CD4-positive, alpha-beta T cell (primary cell): Measurements from ENCODE around the gene NKX6-1. TPM values are rescaled to one million over a fixed set of nuclear protein-coding genes. Genes with fewer than 3 reads are reported as not detected.

Experiments
- ATAC-seq: fragments of 200-7000 bp; cut with Tn5 transposase; one replicate; pipeline ENCODE4 v1.10.0; 2022; ENCODE audit warnings: mild to moderate bottlenecking; ENCODE audit not compliant: poor library complexity
- CTCF ChIA-PET: fragments of 350-600 bp; sonication (Branson Sonifier 250); formaldehyde crosslinking; loops from one replicate; lab custom pipeline; 2021; ENCODE audit warnings: antibody characterized with exemption, inconsistent platforms; lab: Charles Lee
- POLR2A ChIA-PET: fragments of 350-600 bp; sonication (Branson Sonifier 250); formaldehyde crosslinking; loops from one replicate; lab custom pipeline; 2021; ENCODE audit warnings: antibody characterized with exemption, inconsistent platforms; lab: Charles Lee
- DNase-seq, 14 experiments: peaks; one replicate each; pipeline ENCODE4 v3.0.0-alpha.2; 2013 to 2020; ENCODE audit warnings: mixed read lengths in 2 of 14
- H3K27ac ChIP-seq, 2 donors: one replicate each; pipeline versions ENCODE4 v1.5.1 to v1.7.0; 2013; ENCODE audit warnings: low read length in 2 of 2, low read depth in 1 of 2, mild to moderate bottlenecking in 1 of 2
- H3K27me3 ChIP-seq, 2 experiments: 1 replicate in 1 of 2; 2 replicates in 1 of 2; pipeline versions ENCODE4 v1.6.1 to v1.7.0; 2013; ENCODE audit warnings: low read length in 2 of 2, control low read depth in 1 of 2, mild to moderate bottlenecking in 1 of 2, moderate library complexity in 1 of 2; ENCODE audit not compliant: insufficient read depth in 2 of 2, control insufficient read depth in 1 of 2
- H3K36me3 ChIP-seq: one replicate; pipeline ENCODE4 v1.6.1; 2013; ENCODE audit warnings: low read length, control low read depth; ENCODE audit not compliant: insufficient read depth
- H3K4me1 ChIP-seq: one replicate; pipeline ENCODE4 v1.6.1; 2013; ENCODE audit warnings: low read length, control low read depth; ENCODE audit not compliant: insufficient read depth
- H3K4me3 ChIP-seq: one replicate; pipeline ENCODE4 v1.5.1; 2013; ENCODE audit warnings: mild to moderate bottlenecking, low read length, moderate library complexity
- H3K9me3 ChIP-seq, 2 experiments: 1 replicate in 1 of 2; 2 replicates in 1 of 2; pipeline versions ENCODE4 v1.6.1 to v1.7.0; 2013; ENCODE audit warnings: low read length in 2 of 2, mild to moderate bottlenecking in 2 of 2, control low read depth in 1 of 2, moderate library complexity in 1 of 2; ENCODE audit not compliant: control insufficient read depth in 1 of 2, insufficient read depth in 1 of 2
- H3K27ac Mint-ChIP-seq: one replicate; pipeline ENCODE4 v1.8.0; 2020; ENCODE audit warnings: mixed read lengths
- H3K27me3 Mint-ChIP-seq: one replicate; pipeline ENCODE4 v1.8.0; 2021; ENCODE audit warnings: mixed read lengths
- H3K36me3 Mint-ChIP-seq: one replicate; pipeline ENCODE4 v1.8.0; 2021; ENCODE audit warnings: low read depth, mixed read lengths
- H3K4me1 Mint-ChIP-seq: one replicate; pipeline ENCODE4 v1.8.0; 2021; ENCODE audit warnings: low read depth, mixed read lengths
- H3K4me3 Mint-ChIP-seq: one replicate; pipeline ENCODE4 v1.8.0; 2020; ENCODE audit warnings: mild to moderate bottlenecking, mixed read lengths
- H3K9me3 Mint-ChIP-seq: one replicate; pipeline ENCODE4 v1.8.0; 2020; ENCODE audit warnings: mixed read lengths
- CTCF ChIP-seq: fragments of 200-600 bp; IDR thresholded peaks from one replicate; pipeline ENCODE4 v1.8.0; 2022; ENCODE audit warnings: antibody characterized with exemption, mild to moderate bottlenecking
- intact Hi-C, 2 experiments: fragments of 100-400 bp; cut with DNase I in 1 of 2; cut with micrococcal nuclease in 1 of 2; formaldehyde crosslinking; loops; one replicate each; pipeline versions ENCODE4 v1.15.1 to v1.9.0; 2023 to 2025; cut with DNase I, micrococcal nuclease
- total RNA-seq, 174 experiments: library from RNA in 2 of 174; stranded (reverse) in 2 of 174; gene quantifications; one replicate each; pipeline ENCODE4 v1.2.3 and lab custom pipeline; 2021 to 2026

NKX6-1 gene
- total RNA-seq, 2 experiments from 2014 or later = not detected

DNA sequence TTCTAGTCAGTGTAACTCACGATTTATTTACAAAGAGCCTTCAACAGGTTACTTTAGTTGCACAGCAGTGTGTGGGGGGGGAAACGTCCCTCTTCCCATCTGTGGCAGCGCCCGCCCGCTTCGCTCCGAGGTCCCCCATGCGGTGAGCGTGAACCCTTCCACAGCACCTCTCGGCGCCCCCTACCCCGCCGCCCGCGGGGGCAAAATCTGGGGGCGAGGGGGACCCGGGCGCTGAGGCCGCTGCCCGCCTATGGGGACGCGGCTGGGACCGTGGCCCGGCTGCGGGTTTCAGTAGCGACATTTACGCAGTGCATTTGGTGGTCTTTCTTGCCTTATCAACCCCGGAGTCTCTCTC is 6.4 kb downstream of the NKX6-1 start:
- Histone ChIP-seq H3K4me1 (peaks cover 20% of the 10 kb centered on the region), H3K36me3 (no peaks in the 10 kb centered on the region), H3K9me3 (peaks cover 30 to 44% of the 10 kb centered on the region in 2 experiments), H3K4me3 (no peak overlapping the region), H3K27ac (no peak overlapping the region), H3K27me3 (peaks cover 68 to 100% of the 10 kb centered on the region in 2 experiments)
- ChIA-PET POLR2A (no interaction called here), CTCF (no interaction called here)
- Mint-ChIP-seq H3K4me1 (peaks cover 11% of the 10 kb centered on the region), H3K27ac (no peak overlapping the region), H3K4me3 (no peak overlapping the region), H3K9me3 (peaks cover 2% of the 10 kb centered on the region), H3K36me3 (no peaks in the 10 kb centered on the region), H3K27me3 (peaks cover 93% of the 10 kb centered on the region)
- intact Hi-C loops = no loop called here
- TF ChIP-seq CTCF = no peak
- DNase-seq (no peak), ATAC-seq (no peak)

GRCh38 chr4:84492290-84492689 is 6.8 kb downstream of the NKX6-1 start:
- Mint-ChIP-seq H3K4me1 (peaks cover 11% of the 10 kb centered on the region), H3K36me3 (no peaks in the 10 kb centered on the region), H3K9me3 (peaks cover 2% of the 10 kb centered on the region), H3K27ac (no peak overlapping the region), H3K4me3 (no peak overlapping the region), H3K27me3 (peaks cover 95% of the 10 kb centered on the region)
- DNase-seq (no peak), ATAC-seq (no peak)
- Histone ChIP-seq H3K4me1 (peaks cover 18% of the 10 kb centered on the region), H3K27ac (no peak overlapping the region), H3K4me3 (no peak overlapping the region), H3K9me3 (peaks cover 30 to 42% of the 10 kb centered on the region in 2 experiments), H3K36me3 (no peaks in the 10 kb centered on the region), H3K27me3 (peaks cover 66 to 100% of the 10 kb centered on the region in 2 experiments)
- CTCF ChIA-PET = no interaction called here
- TF ChIP-seq CTCF = no peak
- intact Hi-C loops = no loop called here
- POLR2A ChIA-PET = no interaction called here

GRCh38 chr4:84491481-84491880 is 7.6 kb downstream of the NKX6-1 start:
- peaks cover 2% of the 10 kb centered on the region for H3K9me3 Mint-ChIP-seq
- CTCF ChIA-PET = no interaction called here

More at GRCh38 chr4:84491481-84491880, 7.6 kb downstream of the NKX6-1 start:
- Histone ChIP-seq H3K4me3 (no peak overlapping the region), H3K9me3 (peaks cover 30 to 34% of the 10 kb centered on the region in 2 experiments), H3K36me3 (no peaks in the 10 kb centered on the region), H3K27me3 (peaks cover 58 to 100% of the 10 kb centered on the region in 2 experiments), H3K4me1 (peaks cover 10% of the 10 kb centered on the region), H3K27ac (no peak overlapping the region)
- Mint-ChIP-seq H3K27me3 (peaks cover 95% of the 10 kb centered on the region), H3K4me1 (peaks cover 11% of the 10 kb centered on the region), H3K36me3 (no peaks in the 10 kb centered on the region), H3K4me3 (no peak overlapping the region), H3K27ac (no peak overlapping the region)
- DNase-seq = no peak
- TF ChIP-seq CTCF = no peak
- ATAC-seq = no peak
- POLR2A ChIA-PET = no interaction called here
- intact Hi-C loops = no loop called here
